Islet of Langerhans (tissue), 1 donor: ENCODE data around the gene RPP25.
A peak's percentile ranks its signal among the peaks of the same experiment; 100 is the strongest.

Experiments used
- FAIRE-seq: peaks from one replicate; lab custom pipeline; 2011; peaks lifted over from hg19 to GRCh38; lab: Jason Lieb, UNC

Gene RPP25

DNA sequence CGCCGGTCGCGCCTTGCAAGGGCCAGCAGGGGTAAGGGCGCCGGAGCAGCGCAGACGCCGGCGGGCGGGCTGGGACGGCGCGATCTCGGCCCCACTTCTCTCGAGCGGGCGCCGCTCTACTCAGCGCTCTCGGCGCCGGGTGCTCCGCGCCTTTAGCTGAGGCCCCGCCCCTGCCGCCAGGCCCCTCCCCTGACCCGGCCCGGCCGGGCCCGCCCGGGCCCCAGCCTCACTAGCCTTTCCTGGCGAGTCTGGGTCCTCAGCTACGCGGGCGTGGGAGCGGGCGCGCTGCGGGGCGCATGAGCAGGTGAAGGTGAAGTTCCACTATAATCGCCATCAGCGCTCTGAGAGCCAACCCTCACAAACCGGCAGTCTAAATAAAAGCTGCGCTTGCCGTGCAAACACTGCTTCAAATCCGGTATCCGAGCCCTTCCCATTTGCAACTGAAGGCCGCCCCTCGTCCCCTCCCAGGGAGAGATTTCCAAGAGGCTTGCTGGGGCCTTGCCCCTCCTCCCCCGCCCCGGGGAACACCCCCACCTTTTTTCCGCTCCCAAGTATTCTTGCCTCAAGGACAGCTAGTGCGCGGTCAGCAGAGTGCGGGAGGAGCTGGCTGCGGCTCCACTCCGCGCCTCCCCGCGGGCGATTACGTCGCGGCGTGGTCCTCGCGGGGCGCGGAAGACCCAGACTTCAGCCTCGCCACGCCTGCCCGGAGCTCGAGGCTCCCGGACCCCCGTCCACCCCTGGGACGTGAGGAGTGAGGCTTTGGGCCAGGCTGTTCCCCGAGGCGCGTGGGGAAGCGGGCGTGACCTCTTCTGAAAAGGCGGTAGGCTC lies at the start of gene RPP25:
TSS of gene RPP25 (minus strand) at position 125 of the 828 bp plus-strand sequence. CDS start 189 bp downstream, outside the sequence.
- no peak for FAIRE-seq

DNA sequence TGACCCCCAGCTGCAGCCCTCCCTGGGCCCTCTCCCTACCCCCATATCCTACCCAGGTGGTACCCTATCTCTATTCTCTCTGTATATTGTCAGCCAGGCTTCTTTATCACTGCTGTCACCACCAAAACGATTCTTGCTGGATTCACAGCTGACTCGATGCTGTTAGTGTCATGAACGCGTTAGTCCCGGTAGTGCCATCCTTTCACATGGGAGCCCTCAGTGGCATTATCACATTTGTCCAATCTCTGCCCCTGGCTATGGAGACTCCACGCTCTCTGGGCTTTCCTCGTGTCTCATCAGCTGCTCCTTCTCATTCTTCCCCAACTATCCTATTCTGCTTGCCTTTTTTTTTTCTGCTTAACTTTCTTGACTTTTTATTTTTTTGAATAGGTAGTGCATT lies 45.8 kb upstream of the RPP25 start:
- no peak for FAIRE-seq

DNA sequence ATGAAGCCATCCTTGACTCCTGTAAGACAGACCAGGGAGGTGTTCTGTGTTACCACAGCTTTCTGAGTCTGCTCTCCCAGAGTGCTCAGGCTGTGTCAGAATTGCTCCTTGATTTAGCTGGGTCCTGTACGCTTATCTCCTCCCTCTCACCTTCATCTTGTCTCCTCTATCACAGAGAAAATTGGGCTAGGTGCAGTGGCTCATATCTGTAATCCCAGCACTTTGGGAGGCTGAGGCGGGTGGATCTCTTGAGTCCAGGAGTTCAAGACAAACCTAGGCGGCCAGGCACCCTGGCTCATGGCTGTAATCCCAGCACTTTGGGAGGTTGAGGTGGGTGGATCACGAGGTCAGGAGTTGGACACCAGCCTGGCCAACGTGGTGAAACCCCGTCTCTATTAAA lies 44.7 kb upstream of the RPP25 start:
- no peak for FAIRE-seq

DNA sequence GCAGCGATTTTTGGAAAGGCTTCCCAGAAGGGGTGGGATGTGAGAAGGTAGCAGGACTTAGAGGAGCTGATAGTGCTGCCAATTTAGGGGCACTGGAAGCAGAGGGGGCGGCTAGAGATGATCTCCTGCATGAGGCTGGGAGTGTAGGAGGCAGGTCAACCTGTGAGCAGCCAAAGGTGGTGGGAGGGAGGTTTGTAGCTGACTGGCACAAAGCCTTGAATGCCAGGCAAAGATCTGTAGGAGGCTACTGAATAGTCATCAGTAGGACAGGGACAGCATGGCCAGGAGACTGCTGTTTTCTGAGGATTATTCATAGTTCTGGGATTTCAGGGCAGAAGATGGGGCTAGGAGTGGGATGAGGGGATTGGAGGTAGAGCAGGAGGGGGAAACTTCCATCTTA lies 41.0 kb upstream of the RPP25 start:
- FAIRE-seq = no peak

DNA sequence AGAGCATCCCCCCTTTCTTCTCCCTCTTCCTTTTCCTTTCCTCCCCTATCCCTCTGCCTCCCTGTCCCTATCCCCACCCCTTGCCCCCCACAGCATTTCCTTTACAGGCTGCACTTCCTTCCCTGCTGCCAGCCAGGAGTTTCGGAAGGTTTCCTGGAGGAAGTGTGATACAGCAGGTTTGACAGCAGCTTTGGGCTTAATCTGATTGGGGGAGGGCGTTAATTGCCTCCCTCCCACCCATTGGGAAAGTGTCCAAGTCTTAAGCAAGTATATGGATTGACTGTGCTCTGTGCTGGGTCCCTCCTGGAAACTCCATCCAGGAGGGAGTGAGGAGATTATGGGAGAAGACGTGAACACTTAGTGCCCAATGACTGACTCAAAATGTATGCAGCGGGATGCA lies 40.6 kb upstream of the RPP25 start:
- FAIRE-seq = no peak

DNA sequence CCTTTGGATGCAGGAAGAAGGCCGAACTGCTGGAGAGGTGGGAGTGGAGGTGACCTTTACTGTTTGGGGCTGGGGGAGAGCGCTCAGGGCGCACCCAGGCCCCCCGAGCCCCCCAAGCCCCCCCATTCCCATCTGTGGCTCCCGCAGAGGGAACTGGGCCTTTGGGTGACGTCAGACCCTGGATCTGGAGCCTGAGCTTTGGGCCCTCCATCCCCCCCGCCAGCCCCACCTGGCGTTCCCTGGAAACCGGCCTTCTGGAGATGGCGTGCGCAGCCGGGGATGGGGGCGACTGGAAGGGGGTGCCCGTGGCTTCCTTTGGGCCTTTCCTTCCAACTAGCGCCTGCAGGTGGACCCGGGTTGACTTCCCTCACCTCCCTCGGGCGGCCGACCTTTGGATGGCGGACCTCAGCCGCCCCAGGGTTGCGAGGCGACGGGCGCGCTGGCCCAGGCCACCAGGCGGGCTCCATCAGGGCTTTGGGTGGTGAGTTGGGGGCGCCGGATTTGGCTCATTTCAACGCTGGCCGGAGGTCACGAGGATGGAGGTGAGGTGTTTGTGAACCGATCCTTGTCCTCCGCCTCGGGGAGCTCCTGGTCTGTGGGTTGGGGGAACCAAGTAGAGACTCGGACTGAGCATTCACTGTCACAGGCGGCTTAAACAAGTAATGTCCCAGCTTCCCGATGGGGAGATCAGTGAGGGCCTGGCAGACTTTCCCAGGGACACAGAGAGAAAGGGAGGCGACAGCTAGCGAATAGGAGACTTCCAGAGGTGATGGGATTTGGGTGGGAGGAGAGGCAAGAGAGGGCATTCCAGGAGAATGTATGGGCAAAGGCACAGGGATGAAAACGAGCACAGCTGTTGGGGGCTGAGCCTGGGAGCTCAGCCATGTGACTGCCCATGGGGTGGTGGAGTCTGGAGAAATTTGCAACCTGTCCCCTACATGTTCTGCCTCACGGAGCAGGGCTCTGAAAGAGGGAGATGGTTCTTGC lies 39.5 kb upstream of the RPP25 start:
- FAIRE-seq = no peak

DNA sequence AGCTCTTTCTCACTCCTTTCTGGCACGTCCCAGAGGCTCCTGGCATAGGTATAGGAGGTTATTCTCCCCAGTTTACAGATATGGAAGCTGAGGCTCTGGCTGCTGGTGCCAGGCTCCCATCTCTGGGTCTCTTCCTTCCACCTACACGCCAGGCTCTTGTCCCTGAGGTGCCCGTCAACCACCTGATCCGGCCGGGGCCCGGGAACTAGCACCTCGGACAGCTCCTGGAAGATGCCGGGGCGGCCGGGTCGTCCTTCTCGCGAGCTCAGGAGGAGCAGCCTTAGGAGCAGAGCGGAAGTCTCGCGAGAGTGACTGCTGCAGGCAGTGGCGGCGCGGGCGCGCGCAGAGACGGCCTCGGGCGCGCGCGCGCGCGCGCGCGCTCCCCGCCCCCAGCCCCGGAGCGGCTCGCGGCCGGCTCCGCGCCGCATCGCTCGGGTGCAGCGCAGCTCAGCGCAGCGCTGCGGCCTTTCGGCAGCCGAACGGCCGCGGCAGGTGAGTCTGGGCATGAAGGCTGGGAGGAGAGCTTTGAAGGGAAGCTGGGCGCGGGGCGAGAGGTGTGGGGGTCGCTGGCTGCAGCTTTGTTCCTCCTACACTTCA lies 38.7 kb upstream of the RPP25 start, which contains the start of gene SCAMP5:
TSS of gene SCAMP5 (plus strand) at position 382 of the 597 bp plus-strand sequence. CDS start 16,277 bp downstream, outside the sequence.
- FAIRE-seq = peak; percentile 43

GRCh38 chr15:74994685-74995084 lies 38.1 kb upstream of the RPP25 start:
- no peak for FAIRE-seq

GRCh38 chr15:74994236-74994635 lies 37.7 kb upstream of the RPP25 start:
- FAIRE-seq = no peak

DNA sequence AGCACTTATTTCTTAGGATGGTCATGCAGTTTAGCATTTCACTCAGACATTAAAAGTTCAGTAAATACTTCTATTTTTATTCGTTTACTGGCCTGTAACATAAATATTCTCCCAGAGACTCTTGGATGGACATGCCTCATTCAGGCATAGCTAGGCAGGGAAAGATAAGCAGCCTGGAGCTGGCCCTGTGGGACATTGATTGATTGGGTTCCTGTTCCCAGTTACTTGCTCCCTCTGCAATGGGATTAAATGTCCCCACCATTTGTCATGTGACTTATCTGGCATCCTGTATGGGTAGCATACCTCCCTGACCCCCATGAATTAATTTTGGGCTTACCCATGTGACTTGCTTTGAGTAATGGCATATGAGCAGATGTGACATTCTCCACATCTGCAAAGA lies 36.0 kb upstream of the RPP25 start:
- FAIRE-seq = no peak

DNA sequence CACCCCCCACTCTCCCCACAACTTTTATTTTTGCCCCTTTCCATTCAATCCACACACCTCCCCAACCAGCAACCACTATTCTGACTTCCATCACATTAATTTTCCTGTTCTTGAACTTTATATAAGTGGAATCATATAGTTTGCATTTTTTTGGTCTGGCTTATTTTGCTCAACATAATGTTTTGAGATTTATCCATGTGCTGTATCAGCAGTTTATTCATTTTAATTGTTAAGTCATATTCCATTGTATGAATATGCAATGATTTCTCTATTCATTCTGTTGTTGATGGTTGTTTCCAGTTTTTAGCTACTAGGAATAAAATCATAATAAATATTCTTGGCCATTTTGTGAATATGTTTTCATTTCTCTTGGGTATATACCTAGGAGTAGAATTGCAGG lies 33.0 kb upstream of the RPP25 start:
- no peak for FAIRE-seq

DNA sequence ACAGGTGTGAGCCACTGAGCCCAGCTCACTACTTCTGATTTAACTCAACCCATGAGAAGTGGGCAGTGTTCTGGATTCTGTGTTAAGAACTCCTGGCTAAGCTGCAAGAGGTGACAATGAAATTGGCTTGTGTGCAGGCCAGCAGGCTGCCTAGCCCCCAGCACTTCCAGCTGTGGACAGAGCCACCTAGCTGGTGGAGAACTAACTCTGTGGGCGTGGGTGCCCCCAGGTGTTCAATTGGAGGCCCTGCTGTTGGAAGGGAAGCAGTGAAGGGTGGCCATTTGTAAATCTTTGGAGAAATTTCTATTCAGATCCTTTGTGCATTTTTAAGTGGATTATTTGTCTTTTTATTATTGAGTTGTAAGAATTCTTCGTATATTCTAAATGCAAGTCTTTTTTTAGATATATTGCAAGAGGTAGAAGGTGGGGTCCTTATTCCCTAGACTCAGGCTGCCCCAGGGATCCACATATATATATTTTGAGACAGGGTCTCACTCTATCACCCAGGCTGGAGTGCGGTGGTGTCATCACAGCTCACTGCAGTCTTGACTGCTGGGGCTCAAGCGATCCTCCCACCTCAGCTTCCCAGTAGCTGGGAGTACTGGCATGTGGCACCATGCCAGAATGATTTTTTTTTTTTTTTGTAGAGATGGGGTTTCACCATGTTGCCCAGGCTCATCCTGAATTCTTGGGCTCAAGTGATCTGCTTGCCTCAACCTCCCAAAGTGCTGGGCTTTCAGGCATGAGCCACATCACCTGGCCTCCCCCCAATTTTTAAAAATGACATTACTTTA lies 31.6 kb upstream of the RPP25 start:
- no peak for FAIRE-seq

DNA sequence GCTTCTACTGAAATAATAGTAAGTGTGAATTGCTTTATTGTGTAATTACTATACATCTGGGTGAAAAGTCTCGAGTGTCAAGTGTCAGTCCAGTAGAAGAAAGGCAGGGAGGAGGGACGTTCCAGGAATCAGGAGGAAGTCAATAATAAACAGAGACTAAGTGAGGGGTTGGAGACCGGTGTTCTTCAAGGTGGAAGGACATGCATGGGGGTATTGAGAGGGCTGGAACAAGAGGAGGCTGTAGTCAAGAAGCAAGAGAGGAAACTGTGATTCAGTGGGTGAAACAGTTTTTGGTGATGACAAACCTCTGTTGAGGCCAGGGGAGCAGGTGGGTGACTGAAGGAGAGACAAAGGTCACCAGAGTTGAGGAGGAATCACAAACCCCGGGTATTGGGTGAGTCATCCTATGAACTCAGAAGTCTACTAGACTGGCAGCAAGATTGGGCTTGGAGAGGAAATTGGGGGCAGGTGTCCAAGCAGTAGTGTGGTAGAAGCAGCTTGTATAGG lies 27.2 kb upstream of the RPP25 start:
- no peak for FAIRE-seq

- no peak for FAIRE-seq
Measured at GRCh38 chr15:74982183-74982582, 25.6 kb upstream of the RPP25 start.

DNA sequence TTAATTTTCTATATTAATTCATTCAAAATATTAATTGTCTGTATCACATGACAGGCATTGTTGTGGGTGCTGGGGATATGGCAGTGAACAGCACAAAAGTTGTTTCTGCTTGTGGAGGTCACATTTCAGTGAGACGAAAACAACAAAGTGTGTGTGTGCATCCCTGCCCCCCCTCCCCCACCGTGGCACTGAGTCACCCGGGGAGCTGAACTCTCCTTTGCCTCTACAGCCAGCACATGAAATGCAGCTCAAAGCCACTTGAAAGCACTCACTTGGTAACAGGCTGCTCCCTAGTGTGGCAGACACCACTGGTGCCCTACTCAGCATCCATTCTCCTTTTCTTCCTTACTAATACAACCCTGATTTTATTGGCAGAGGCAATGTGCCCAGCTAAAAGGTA lies 21.9 kb upstream of the RPP25 start:
- FAIRE-seq = no peak

- FAIRE-seq = no peak
Measured at GRCh38 chr15:74978077-74978476, 21.5 kb upstream of the RPP25 start.

GRCh38 chr15:74977599-74977998 lies 21.0 kb upstream of the RPP25 start:
- FAIRE-seq = peak; percentile 66

DNA sequence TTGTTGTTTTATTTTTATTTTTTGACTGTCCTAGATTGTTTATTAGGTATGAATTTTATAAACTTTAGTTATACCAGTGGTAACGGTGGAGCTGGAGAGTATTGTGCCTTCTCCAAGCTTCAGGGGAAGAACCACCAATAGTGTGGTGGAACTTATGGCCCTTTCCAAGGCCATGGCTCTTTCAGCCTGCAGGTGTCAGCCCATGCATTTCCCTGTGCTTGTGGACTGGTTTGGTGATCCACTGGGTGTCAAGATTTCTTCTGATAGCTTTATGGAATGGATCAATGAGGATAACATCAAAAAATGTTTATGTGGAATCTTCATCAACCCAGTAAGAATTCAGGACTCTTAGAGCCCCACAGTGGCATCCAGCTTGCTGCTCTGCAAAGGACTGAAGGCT lies 19.6 kb upstream of the RPP25 start:
- no peak for FAIRE-seq

DNA sequence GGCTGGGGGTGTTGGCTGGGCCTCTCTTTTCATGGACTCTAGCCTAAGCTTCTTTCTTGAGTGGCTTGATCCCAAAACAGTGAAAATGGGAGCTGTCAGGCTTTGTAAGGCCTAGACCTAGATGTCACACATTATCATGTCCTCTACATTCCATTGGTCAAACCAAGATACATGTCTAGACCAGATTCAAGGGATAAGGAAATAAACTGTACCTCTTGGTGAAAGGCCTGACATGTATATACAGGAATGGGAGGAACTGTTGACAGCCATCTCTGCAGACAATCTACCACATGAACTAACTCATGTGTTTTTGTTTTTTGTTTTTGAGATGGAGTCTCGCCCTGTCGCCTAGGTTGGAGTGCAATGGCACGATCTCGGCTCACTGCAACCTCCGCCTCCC lies 11.1 kb upstream of the RPP25 start:
- FAIRE-seq = no peak

DNA sequence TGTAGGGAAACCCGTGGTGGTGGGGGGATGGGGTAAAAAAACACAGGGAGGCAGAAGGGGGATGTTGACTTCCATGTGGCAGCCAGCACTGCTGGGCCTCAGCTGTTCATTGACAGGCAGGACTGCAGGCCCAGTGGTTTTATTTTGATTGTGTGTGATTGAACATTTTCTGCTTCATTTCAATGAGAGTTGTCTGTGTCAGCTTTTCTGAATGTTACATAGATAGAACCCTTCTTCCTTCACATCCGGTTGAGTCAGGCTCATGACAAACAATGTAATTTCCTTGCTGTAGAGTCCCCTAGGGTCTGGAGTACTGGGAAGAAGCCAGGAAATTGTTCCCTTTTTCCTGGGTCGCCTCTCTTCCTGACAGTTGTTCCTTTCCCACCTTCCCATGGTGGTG lies 8.2 kb upstream of the RPP25 start:
- peak; percentile 95 for FAIRE-seq

DNA sequence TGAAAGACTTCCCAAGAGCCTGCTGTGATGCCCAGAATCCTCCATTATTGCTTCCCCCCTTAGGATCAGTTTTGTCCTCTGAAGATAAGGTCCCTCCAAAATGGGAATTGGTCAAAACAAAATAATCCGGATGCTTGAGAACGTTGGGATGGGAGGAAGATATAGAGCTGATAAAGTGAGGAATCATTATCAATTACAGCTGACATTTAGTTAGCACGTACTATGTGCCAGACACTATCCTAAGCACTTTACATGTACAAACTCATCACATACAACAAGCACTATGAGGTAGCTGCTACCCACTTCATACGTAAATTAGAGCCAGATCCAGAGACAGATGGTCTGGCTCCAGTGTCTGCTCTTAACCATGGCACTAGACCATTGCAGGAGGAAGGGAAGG lies 6.6 kb upstream of the RPP25 start:
- FAIRE-seq = no peak

DNA sequence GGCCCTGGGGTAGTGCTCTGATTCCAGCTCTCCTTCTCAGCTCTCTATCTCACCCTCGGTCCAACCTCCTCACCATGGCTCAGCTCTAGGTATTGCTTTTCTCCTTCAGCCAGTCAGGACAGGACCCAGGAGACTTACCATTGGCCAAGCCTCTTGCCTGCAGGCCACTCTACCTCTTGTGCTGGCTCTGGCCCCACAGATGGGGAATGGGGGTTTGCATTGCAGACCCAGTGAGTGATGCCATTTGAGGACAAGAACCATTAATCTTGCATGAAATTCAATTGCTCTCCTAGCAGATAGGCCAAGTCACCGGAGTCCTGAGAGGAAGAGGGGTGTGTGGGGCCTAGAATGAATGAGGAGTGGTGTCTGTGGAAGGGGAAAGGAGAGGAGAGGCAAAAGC lies 6.1 kb upstream of the RPP25 start:
- no peak for FAIRE-seq
